GM18520 (cell line): ENCODE results near the gene OGDHL.
"Not testable (repeated sequence)": the region's sequence is repeated elsewhere in the genome, so short reads cannot be mapped to it uniquely, and the experiment has no call there.

Experiments used
- ATAC-seq: cut with Tn5 transposase; IDR thresholded peaks from one replicate; pipeline ENCODE4 v1.9.1; 2021; ENCODE audit not compliant: unreplicated experiment

Gene OGDHL

DNA sequence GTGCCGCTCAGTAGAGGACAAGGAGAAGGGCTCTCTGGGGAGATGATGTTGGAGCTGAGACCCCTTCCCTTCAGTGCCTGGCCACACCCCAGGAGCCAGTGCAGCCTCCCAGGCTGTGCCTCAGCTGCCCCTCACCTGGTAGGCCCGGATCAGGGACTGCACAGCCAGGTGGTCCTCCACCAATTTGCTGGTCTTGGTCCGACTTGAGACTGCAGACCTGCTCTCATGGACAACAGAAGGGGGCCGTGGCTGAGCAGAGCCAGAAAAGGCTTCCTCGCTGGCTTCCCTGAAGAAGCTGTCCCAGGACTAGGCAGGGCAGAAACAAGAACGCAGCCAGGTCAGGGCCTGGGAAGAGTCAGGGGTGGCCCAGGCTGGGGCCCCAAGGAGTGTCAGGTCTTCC lies 5.5 kb downstream of the OGDHL start:
- ATAC-seq = no peak

DNA sequence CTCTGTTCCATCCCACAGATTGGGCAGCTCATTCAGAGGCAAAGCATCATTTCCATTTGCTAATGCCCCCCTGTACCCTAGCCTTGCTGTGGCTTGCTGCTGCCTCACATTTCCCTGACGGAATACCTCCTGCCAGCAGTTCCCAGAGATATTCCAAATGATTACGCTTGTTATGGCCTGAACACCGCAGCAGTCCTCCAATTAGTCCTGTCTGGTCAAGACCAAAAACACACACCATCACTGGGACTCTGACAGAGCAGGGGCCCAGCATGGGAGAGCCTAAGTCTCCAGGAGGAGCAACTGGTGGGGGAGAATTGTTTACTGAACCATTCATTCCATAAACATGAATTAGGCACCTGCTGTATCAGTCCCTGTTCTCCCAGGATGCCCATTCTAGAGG lies 6.1 kb downstream of the OGDHL start:
- no peak for ATAC-seq

DNA sequence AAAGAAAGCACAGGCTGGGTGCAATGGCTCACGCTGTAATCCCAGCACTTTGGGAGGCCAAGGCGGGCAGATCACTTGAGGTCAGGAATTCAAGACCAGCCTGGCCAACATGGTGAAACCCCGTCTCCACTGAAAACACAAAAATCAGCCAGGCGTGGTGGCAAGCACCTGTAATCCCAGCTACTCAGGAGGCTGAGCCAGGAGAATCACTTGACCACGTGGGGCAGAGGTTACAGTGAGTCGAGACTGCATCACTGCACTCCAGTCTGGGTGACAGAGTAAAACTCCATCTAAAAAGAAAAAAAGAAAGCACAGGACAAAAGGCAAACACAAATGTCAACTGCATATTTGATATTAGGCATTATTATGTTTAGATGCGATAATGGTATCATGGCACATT lies 7.2 kb downstream of the OGDHL start:
- not testable (repeated sequence) for ATAC-seq

DNA sequence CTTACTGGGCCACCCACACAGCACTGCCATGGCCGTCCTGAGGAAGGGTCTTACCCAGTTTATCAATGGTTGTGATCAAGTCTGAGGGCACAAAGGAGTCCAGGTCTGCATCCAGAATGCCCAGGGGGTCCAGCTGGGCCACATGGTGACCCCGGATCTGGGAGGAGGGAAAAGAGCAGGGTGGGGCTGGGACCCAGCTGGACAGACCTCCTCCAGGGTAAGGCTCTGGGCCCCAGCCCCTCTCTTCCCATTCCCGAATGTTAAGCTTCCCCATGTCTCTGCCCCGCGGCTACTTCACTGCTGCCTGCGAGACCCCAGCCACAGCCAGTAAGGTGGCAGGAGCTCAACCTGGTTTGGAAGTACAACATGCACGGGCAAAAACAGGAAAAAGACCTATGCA lies 9.5 kb downstream of the OGDHL start:
- ATAC-seq = no peak

DNA sequence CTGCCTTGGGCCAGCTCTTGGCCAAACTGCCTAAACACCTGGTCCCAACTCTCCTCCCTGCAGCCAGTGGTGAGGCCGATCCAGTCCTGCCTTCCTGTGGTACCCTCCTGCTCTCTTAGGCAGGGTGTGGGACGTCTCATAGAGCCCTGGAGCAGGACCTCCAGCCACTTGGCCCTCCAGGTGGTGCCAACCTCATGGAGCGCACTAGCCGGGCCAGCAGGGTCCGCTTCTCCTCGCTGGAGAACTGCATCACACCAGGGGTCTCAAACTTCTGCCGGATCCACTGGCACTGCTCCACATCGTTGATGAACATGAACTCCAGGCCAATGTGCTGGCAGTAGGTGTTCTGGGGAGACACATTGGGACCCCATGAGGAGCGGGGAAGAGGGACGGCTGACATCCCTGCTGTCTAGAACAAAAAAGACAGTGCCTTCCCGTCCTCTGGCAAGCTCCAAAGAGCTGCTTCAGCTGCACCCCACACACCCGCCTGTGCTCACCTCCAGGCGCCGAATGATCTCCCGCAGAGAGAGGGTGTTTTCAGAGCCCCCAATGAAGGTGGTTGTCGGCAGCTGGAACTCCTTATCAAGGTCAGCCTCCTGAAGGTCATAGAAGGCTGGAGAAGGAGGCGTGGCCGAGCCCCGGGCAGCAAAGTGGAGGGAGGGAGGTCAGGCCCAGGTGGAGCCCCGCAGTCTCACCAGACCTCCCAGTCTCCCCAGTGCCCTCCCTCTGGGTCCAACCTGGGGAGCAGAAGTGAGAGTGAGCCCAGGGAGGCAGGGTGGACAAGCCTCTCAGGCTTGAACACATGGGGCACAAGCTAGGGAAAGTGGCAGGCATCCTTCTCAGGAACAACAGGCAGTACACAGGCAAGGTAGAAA lies 10.2 kb downstream of the OGDHL start:
- no peak for ATAC-seq

DNA sequence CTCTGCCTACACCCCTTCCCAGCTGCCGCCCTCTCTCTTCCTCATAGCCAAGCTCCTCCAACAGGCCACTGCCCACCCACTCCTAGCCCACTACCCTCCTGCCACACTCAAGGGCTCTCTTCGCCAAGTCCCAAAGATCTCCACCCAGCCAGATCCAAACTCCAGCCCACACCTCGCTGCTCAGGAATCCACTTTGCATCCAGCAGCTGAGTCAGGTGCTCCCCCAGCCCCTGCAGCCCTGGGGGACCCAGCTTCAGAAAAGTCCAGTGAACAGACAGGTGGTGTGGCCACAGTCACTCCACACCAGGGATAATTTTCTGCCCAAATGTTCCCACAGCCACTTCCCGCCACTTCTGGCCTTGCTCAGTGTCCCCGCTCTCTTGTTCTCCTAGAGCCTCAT lies 10.9 kb downstream of the OGDHL start:
- ATAC-seq = no peak

DNA sequence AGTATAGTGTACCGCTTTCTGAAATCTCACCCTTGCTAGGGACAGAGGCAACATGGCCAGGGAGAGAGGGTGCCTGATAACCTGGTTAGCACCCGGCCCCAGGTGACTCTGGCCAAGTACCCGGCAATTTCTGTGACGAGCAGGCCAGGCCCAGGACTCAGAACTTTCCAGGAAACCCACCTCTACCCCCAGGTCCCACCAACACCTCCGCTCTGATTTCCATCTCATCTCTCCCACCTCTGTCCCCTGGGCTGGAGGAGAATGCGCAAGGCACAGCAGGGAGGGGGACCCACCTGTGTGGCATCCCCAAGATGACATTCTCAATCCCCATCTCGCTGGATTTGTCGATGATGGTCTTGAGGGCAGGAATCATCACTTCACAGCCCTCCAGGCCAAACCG lies 11.6 kb downstream of the OGDHL start:
- ATAC-seq = no peak

DNA sequence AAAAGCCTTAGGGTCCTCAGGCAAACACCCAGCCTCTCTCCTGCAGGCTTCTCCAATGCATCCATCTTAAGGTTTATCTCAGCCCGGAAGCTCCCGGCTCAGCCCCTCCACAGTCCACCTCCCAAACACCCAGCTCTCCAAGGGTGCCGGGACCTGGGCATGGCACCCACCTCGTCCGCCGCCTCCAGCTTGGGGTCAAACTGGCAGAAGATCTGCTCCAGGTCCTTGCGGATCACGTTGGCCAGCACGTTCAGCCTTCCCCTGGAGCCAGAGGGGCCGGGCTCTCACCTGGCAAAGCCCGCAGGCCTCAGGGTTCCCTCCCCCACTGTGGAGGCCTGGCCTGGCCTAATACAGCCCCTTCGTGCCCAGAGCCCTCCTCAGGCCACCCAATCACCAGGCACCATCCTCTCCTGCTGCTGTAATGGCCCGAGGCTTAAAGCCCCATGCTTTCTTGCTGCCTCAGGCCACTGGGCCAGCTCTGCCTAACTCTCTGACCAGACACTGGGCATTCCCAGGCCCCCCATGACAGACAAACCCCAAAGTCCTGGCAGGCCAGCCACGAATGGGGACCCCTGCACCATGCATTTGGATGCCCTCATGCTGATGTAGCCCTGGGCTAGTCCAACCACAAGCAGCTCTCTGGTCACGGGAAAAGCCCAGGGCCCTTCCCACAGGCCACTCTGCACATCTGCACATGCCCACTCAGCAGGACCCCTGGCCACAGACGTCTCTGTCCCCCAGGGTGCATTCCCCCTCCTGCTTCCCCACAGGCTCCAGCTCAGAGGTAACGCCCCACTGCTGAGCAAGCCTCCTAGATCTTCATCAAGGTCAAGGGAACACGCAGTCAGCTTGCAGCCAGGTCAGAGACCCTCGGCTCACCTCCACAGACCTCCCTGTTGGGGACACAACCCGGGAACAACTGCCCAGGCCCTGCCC lies 12.3 kb downstream of the OGDHL start:
- ATAC-seq = no peak

DNA sequence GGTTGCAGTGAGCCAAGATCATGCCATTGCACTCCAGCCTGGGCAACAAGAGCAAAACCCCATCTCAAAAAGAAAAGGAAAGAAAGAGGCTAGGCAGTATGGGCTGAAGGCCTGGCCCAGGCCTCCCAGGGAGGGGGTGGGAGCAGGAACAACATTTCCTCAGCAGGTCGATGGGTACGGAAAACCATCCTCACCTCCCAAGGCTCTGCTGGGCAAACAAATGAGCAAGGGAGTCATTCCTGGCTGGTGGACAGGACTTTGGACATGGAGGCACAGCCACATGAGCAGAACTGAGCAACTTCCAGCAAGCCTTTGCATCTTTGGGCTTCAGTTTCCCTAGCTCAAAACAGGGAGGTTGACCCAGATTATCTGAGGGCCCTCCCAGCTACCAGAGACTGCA lies 13.0 kb downstream of the OGDHL start:
- no peak for ATAC-seq

DNA sequence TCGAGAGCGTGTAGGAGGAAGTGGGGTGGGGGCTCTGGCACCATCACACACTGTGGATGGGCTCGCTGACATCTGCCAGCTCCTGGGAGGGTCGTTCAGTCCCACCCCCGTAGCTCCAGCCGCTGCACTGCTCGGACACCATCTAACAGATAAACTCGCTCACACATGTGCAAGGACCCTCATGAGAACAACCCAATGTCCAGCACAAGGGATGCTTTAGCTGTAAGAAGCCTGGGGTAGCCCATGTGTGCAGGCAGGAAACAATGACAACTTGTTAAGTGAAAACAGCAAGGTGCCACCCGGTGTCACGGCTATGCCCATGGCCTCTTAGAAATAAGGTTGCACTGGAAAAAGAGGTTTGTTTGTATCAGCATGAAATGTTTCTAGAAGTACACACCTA lies 14.1 kb downstream of the OGDHL start:
- ATAC-seq = no peak

DNA sequence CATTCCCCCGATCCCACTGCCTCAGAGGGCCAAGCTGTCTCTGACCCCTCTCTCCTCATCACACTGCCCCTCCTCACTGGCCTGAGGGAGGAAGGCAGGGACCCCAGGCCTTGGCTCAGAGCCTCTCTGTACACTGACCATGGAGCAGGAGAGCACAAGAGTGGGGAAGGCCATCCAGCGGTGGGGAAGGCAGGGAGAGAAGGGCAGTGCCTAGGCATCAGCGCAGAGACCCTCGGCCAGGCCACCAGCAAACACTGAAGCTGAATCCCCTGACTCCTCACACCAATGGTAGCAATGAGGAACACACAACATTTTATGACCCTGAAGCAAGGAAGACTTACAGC lies 14.8 kb downstream of the OGDHL start:
- ATAC-seq = no peak

DNA sequence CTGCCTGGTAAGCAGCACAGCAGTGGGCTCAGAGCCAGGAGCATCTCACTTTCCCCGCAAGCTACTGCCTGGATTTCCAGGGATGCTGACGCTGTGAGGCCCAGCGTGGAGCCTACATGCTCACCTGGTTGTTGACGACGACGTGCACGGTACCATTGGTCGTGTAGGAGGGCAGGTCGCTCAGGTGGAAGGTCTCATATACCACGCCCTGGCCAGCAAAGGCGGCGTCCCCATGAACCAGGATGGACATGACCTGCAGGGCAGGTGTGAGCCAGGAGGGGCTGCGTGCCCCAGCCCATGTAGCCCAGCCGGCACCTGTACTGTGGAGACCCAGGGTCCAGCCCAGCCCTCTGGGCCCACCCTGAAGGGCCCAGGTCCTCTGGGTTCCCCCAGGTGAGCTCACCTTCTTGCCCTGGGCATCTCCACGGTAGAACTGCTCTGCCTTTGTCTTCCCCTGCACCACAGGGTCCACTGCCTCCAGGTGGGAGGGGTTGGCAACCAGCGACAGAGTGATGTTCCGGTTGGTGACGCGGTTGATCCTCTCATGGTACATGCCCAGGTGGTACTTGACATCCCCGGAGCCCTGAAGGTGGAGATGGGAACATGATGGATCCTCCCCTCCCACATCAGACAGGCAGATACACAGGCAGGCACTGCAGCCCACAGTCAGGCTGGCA lies 15.4 kb downstream of the OGDHL start:
- no peak for ATAC-seq

DNA sequence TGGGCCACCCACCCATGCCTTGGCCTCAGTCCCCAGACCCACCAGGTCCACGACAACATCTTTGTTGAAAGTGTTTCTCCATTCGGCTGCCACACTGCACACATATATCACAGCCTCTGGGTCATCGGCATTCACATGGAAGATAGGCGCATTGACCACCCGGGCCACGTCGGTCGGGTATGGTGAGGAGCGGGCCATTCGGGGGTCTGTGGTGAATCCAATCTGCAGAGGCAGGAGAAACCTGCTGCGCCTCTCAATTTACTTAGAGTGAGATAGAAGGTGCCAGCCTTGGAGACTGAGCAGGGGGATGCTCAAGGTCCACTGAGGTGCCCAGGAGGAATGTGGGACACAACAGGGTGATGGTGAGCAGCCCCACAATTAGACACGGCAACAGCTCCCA lies 16.4 kb downstream of the OGDHL start:
- ATAC-seq = no peak

DNA sequence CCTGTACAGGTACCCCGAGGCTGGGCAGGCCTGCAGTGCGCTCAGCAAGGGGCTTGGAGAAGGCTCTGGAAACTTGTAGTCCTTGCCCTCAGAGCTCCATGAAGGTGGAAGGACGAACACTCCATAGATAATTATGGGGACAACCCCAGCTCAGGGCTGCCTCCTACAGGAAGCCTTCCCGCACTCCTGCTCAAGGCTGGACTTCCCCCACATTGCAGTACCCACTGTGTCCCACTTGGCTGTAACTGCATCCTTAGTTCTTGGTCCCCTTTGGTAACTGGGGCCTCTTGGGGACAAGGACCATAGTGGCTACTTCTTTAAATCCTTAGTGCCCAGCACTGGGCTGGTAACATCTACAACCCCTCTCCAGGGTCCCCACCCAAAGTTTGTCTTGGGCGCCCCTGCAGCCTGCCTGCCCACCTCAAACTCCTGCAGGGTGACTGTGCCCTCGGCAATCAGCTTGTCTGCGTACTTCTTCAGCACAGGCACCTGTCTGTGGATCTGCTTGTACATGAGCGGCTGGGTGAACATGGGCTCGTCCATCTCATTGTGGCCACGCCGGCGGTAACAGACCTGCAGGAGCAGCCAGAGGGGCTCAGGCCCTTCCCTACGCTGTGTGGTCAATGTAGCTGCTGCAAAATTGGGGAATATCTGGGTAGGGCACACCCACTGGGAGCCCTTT lies 17.1 kb downstream of the OGDHL start:
- no peak for ATAC-seq

DNA sequence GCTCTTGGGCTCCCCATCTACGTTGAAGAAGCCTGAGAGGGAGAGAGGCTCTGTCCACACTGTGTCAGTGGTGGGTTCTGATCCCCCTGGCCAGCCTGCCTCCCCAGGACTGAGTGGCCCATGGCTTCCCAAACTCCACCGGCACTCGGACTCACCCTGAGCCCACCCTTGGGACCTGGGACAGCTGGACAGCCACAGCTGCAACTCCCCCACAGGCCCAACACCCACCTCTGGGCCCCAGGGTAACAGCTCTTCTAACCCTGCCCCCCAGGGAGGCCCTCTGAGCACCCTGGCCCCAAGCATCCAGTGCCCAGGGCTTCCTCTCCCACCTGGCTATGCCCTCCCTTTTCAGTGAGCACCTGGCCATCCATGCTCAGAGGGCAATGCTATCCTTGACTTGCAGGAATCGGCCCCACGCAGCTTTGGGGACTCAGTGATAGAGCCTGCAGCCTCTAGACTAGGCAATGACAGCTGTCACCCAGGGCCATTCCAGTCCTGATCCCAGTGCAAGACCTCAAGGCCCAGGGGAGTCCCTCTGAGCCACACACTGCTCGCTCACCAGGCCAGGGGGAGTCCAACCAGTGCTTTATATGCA lies 17.9 kb downstream of the OGDHL start:
- ATAC-seq = no peak

DNA sequence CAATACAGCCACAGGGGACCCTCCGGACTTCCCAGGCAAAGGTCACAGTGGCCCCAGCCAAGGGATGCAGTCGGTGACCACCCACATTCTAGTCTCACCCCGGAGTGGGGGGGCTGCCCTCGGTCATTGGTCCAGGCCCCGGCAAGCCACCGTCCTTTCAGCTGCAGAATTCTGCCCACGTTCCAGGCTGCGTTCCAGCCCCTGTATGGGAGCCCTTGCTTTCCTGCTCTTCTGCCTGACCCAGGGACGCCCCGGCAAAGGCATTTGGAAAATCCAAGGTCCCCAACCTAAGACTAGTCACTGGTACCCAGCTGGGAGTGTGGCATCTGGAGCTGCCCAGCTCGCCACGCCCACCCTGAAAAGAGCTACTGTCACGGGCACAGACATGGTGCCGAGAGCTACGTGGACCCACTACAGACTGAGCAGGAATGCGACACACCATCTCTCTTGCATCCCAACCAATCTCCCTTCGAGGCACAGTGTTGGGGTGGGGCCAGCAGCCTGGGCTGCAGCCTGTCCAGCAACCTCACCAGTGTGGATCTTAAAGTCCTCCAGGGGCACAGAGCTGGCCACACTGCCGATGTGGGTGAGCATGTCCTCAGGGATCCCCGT lies 18.6 kb downstream of the OGDHL start:
- no peak for ATAC-seq

DNA sequence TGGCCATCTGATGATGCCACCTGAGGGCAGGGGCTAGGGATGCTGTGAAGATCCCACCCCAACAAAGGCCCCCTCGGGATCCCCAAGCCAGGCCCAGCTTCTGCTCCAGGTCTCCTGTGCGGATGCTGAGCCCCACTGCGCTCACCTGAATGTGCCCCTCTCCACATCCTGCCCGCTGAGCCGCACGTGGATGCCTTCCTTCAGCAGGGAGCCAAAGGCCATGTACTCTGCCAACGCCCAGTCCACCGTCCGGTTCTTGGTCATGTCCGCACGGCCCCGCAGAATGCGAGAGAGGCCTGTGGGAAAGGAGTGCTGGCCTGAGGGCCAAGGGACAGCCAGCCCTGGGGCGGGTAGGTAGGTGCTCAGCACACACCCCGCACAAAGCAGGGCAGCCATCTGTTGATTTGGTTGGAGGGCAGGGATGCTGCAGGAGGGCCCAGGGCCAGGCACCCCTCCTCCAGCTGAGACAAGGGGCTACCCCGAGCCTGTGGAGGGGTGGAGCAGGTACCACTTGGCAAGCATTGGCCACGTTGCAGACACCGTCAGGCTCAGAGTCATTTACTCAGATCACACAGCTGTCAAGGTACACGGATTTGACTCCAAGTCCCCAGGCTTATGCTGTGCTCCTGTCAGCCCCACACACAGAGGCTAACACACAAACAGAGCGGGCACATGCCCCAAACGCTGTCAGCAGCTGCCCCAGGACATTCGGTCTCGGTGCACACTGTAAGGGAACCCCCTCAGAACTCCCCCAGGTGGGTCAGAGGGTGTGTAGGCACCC lies 19.2 kb downstream of the OGDHL start:
- no peak for ATAC-seq

DNA sequence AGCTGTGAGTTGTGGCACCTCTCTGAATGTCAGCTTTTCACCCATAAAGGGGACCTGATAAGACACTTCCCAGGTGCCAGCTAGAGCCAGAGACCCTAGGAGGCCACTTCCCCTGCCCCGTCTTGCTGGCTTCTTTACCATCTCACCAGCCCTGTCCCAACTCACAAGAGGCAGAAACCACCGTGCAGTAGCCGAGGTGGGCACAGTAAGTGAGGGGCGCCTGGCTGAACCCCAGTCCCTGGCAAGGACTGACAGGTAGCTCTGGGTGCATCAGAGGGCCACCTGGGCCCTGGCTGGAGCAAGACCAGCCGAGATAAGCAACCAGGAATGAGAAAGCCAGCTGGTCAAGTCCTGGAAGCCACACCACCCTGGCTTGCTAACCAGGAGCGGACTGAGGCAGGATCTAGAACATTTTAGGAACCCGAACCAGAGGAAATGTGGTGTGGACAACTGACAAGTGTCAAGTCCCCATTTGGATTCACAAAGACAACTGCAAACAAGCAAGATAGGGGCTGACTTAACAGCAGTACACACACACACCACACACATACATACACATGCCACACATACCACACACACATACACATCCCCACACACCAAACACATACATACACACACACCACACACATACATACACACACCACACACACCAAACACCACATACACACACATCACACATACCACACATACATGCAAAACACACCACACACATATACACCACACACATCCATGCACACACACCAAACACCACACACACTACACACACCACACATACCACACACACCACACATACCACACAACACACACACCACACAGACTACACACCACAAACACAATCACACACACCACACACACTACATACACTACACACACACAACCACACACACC lies 20.8 kb downstream of the OGDHL start:
- no peak for ATAC-seq
